IMR-90 (cell line): ENCODE measurements around the gene CTDSPL.

Experiments used
- BHLHE40 ChIP-seq: fragments of 150-350 bp; IDR thresholded peaks from 2 replicates; pipeline ENCODE4 v1.6.1; 2016; ENCODE audit warnings: mild to moderate bottlenecking, low read depth, low read length
- CHD1 ChIP-seq: IDR thresholded peaks from 2 replicates; pipeline ENCODE4 v1.6.1; 2012; ENCODE audit warnings: low read depth, low read length, improper control_type of control experiment
- CTCF ChIP-seq: conservative IDR thresholded peaks from 2 replicates; pipeline ENCODE4 v1.5.1; 2012; ENCODE audit warnings: mild to moderate bottlenecking, low read depth, low read length, improper control_type of control experiment
- MAFK ChIP-seq: IDR thresholded peaks from 2 replicates; pipeline ENCODE4 v1.6.1; 2012; ENCODE audit warnings: low read depth, low read length, improper control_type of control experiment
- MXI1 ChIP-seq: IDR thresholded peaks from 2 replicates; pipeline ENCODE4 v1.6.1; 2012; ENCODE audit warnings: low read depth, mild to moderate bottlenecking, low read length, moderate library complexity, borderline replicate concordance
- POLR2A ChIP-seq: IDR thresholded peaks from 2 replicates; pipeline ENCODE4 v1.6.1; 2012; ENCODE audit warnings: mild to moderate bottlenecking, low read depth, low read length

GRCh38 chr3:37826502-37826901 is 35.2 kb upstream of the CTDSPL start:
- TF ChIP-seq MXI1 (no peak), POLR2A (no peak), CTCF (no peak), CHD1 (no peak), MAFK (no peak), BHLHE40 (no peak)
